Erythroblast (primary cell): Measurements from ENCODE around the gene LRP11.

Experiments used
- GATA1 ChIP-seq: IDR thresholded peaks from 2 replicates; pipeline ENCODE4 v1.6.1; 2011; ENCODE audit warnings: low read depth, mild to moderate bottlenecking, control low read depth, low read length, moderate library complexity
- POLR2A ChIP-seq: IDR thresholded peaks from 2 replicates; pipeline ENCODE4 v1.6.1; 2011; ENCODE audit warnings: mild to moderate bottlenecking, low read length

DNA sequence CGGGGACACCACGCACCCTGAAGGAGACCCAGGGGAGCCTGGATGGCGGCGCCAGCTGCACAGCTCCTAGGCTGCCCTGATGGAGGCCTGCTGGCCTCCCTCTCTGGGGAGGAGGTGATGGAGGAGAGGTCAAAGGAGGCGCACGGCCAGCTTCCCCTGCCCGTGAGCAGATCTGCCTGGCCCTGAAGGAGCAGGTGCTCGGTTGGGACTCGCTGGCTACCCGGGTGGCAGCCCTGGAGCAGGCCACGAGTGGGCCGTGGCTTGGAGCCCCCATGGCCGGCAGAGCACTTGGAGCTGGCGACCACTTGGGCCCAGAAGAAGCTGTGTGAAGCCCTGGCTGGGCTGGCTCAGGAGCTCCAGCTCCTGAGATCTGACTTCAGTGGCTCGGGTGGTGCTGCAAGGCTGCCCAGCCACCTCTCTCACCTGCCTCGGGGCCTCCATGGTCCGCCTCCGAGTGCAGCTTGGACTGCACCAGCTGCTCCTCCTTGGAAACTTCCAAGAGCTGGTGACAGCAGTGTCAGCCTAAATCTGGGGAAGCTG, 41.3 kb upstream of the LRP11 start:
- TF ChIP-seq POLR2A (no peak), GATA1 (no peak)
